GM12865 (cell line): Measurements from ENCODE around the gene CCM2.

Experiments
- DNase-seq: peaks from one replicate; pipeline ENCODE4 v3.0.0; 2010; ENCODE audit warnings: low read depth
- H3K4me3 ChIP-seq: 2 replicates; pipeline ENCODE4 v1.5.1; 2011; ENCODE audit warnings: mild to moderate bottlenecking, low read depth, low read length, control low read depth
- TF ChIP-seq, protein P1 (sequence below): IDR thresholded peaks from 2 replicates; pipeline ENCODE4 v1.5.1; 2011; ENCODE audit warnings: low read length, control low read depth, low read depth, inconsistent platforms; ENCODE audit not compliant: insufficient read depth; ENCODE audit errors: missing control alignments

The CCM2 gene

DNA sequence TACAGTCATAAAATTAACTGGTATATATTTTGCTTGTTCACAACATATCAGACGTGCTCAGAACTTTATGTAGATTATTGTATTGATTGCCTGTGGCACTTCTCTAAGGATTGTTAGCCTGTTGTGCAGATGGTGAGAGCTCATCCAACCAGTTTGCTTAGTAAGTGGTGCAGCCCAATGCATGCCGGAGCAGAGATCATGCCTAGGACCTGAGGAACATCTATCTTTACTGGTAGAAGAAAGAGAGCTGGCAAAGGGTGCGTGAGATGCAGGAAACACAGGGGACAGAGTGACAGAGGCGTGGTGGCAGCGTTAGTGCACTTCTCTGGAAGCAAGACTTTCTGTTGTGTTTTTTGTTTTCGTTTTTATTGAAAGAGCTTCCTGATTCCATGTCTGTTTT is 35.9 kb downstream of the CCM2 start:
- DNase-seq: no peak
- TF ChIP-seq, protein P1, sequence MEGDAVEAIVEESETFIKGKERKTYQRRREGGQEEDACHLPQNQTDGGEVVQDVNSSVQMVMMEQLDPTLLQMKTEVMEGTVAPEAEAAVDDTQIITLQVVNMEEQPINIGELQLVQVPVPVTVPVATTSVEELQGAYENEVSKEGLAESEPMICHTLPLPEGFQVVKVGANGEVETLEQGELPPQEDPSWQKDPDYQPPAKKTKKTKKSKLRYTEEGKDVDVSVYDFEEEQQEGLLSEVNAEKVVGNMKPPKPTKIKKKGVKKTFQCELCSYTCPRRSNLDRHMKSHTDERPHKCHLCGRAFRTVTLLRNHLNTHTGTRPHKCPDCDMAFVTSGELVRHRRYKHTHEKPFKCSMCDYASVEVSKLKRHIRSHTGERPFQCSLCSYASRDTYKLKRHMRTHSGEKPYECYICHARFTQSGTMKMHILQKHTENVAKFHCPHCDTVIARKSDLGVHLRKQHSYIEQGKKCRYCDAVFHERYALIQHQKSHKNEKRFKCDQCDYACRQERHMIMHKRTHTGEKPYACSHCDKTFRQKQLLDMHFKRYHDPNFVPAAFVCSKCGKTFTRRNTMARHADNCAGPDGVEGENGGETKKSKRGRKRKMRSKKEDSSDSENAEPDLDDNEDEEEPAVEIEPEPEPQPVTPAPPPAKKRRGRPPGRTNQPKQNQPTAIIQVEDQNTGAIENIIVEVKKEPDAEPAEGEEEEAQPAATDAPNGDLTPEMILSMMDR: no peak
- no peak overlapping the region for H3K4me3 ChIP-seq

DNA sequence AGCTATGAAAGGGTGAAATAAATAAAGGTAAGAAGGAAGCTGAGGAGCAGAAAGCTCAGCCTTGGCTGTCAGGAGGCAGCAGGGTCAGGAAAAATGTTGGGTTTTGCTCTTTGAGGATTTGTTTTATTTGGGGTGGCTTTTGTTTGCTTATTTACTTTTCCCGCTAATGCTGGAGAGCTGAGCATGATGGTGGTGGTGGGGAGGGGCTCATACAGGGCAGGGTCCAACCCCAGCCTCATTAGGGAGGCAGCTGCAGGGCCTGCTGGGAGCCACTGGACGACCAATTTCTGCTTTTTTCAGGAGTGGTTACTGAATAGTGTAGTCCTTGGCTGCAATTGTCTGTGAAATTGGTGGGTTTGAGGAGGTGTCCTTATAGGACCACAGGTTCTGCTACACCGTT is 36.3 kb downstream of the CCM2 start:
- no peak overlapping the region for H3K4me3 ChIP-seq
- DNase-seq: no peak
- TF ChIP-seq, protein P1: no peak

DNA sequence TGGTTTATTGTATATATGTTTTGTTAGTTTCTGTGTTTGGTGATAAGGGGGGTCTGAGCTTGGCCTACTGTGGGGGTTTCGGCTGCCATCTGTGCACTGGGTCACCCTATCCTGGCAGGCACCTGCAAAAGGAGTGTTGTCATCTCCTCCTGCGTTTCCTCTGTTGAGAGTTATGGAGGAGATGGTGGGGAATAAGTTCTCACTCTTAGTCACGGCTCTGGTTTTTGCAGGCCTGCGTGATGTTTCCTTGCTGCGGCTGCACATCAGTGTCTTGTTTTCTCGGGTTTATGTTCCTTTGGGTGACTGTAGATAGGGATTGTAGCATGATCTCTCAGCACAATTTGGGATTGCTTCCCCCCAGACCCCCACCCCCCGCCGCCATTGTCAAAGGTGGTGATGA is 36.8 kb downstream of the CCM2 start:
- DNase-seq: peak; percentile 23
- TF ChIP-seq, protein P1: no peak
- no peak overlapping the region for H3K4me3 ChIP-seq

DNA sequence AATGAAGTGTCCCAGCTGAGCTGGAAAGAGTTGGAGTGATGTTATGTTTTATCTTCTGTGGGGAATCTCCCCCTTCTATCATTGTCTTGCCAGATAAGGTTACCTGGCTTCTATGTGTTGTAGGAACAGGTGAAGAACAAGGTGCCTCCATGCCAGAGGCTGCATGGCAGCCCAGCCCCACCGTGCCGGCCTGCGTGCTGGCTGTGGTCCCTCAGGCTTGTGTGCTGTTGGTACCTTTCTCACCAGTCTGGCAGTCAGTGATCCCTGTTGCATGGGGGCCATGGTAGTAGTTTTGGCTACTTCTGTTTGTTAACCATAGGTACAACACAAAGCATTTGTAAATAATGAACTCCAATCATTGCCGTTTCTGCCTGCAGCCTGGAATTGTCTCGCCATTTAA is 37.9 kb downstream of the CCM2 start:
- TF ChIP-seq, protein P1: no peak
- no peak for DNase-seq

DNA sequence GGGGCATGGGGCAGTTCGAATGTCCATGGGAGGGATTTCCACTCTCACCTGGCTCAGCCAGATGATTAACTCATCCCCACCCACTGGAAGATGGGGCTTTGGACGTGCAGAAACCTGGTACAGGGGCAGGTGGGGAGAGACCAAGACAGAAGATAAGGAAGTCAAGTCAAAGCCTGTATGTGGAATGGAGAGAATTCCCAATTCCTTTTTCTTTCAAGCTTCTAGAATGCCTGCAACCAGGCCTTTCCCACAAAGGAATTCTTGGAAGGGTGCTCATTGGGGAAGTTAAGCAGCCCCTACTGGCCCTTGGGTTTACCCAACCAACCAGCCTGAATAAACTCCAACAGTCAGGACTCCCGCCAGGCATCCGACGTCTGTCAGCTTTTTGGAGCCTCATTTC is 39.1 kb downstream of the CCM2 start:
- DNase-seq: no peak
- H3K4me3 ChIP-seq: no peak overlapping the region
- TF ChIP-seq, protein P1: no peak

More for the DNA sequence above, 37.9 kb downstream of the CCM2 start:
- no peak overlapping the region for H3K4me3 ChIP-seq

DNA sequence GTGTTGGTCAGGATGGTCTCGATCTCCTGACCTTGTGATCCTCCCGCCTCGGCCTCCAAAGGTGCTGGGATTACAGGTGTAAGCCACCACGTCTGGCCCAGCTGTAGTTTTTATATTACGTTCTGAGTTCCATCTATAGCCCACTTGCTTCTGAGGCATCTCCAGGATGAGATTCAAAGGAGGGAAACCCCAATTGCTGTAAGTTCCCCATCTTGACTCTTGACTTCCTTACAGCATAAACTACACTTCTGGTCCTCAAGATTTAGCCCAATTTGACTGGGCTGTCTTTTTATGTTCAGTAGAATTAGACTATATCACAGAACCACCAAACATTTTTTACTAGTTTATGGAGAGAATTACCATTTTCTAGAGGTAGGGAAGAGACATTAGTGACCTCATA is 44.3 kb downstream of the CCM2 start:
- no peak for DNase-seq
- no peak overlapping the region for H3K4me3 ChIP-seq
- TF ChIP-seq, protein P1: no peak

DNA sequence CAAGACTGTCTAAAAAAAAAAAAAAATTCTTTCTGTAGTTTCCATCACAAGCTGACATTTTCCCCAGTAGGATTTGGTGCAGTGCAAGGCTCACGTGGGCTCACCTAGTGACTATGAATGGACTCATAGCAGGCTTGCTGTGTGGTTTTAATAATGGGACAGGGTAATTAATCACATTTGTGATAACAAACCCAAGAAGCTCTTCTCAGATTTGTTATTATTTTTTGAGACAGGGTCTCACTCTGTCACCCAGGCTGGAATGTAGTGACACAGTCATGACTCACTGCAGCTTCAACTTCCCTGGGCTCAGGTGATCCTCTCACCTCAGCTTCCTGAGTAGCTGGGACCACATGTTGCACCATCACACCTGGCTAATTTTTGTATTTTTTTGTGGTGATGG is 48.7 kb downstream of the CCM2 start:
- no peak overlapping the region for H3K4me3 ChIP-seq
- DNase-seq: no peak
- TF ChIP-seq, protein P1: no peak
